ENCODE results near the gene RAB3GAP1.

- no peak for TF ChIP-seq CTCF (IDR thresholded peaks at IDR 0.05)
- no peak for TF ChIP-seq EZH2 (IDR thresholded peaks at IDR 0.05; ENCODE audit: borderline replicate concordance, insufficient read depth, low read depth, low read length, poor library complexity, severe bottlenecking)
Observed at GRCh38 chr2:135093193-135093592, 41.1 kb downstream of the RAB3GAP1 start.
